HG02678 (cell line): ENCODE data around the gene ITPR1.

Source experiments
- ATAC-seq: cut with Tn5 transposase; IDR thresholded peaks from one replicate; pipeline ENCODE4 v1.9.1; 2021; ENCODE audit warnings: mild to moderate bottlenecking, moderate library complexity; ENCODE audit not compliant: unreplicated experiment

ITPR1 gene

DNA sequence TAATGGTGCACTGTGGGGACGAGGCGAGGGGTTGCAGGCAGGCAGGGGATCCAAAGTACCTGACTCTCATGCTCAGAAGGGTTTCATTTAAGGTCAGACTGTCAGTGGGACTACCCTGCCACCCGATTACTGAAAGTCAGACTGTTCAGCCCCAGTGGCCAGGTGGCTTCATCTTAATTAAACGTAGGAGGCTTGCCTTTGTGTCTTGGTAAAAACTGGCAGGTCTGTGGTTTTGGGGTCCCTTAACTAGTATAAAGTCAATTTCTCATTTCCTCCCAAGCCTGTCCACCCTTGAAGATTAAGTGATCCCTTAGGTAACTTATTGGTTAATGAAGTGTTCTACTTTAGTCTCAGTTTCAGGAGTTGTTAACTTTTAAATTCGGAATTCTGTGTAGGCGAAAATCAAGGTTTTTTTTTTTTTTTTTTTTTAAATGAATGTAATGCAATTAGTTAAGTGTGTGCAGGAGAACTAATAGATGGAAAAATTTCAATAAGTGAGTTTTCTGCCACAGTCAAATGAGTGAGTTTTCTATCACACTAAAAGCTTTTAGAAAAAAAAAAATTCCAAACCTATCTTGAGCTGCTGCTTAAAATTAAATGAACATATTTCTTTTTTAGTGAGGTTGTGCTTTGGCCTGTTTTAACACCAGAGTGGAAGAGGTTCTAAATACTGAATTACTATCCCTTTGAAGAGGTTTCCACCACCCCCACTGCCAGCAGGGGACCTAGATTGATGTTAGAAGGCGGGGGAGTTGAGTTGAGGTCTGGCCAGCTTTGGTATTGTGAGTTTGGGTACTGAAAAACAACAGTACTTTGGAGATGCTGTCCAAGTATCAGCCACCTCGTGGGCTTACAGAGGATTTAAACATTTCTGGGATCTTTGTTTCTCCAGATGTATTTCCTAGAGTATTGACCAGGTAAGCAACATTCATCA lies 15.2 kb downstream of the ITPR1 start:
- ATAC-seq, result peak; percentile 74

DNA sequence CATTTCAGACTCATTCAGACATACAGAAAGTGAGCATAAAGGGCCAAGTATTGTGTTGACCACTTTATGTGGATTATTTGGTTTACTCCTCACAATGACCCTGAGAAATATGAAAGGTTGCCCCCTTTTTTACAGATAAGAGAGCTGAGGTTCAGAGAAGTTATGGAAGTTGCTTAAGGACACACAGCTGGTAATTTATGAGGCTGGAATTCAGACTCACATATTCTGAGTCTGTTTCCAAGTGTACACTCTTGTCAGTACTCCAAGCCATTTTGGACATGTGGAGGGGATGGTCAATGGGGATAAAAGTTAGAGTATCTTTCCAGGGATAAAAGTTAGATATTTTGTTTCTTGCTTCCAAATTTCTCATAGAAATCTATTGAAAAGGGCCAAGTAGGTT lies 15.9 kb downstream of the ITPR1 start:
- no peak for ATAC-seq

DNA sequence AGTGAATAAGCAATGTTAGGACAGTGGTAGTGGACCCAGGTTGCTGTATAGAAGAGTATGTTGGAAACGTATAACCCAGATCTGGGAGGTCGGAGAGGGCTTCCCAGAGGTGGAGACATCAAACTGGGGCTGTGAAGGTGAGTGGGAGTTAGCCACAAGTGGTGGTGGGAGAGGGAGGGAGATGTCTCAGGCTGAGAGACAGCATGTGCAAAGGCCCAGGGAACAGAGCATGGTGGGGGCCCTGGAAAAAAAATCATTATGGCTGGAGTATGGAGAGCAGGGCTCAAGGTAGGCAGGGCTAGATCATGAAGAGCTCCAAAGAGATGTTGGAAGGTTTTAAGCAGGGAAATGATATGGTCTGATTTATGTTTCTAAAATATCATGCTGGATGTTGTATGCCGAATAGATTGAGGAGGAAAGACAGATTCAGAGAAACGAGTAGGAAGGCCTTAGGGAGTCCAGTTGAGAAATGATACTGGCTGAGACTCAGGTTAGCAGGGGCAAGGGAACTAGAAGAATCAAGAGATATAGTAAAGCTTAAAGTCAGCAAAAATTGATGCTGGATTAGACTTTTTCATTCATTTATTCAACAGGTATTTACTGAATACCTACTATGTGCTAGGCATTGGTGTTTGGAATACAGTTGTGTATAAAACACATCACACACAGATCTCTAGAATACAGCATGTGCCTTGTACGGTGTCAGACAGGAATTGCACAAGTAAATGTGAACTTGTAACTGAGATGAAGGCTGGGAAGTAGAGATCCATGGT lies 17.0 kb downstream of the ITPR1 start:
- ATAC-seq, result no peak

DNA sequence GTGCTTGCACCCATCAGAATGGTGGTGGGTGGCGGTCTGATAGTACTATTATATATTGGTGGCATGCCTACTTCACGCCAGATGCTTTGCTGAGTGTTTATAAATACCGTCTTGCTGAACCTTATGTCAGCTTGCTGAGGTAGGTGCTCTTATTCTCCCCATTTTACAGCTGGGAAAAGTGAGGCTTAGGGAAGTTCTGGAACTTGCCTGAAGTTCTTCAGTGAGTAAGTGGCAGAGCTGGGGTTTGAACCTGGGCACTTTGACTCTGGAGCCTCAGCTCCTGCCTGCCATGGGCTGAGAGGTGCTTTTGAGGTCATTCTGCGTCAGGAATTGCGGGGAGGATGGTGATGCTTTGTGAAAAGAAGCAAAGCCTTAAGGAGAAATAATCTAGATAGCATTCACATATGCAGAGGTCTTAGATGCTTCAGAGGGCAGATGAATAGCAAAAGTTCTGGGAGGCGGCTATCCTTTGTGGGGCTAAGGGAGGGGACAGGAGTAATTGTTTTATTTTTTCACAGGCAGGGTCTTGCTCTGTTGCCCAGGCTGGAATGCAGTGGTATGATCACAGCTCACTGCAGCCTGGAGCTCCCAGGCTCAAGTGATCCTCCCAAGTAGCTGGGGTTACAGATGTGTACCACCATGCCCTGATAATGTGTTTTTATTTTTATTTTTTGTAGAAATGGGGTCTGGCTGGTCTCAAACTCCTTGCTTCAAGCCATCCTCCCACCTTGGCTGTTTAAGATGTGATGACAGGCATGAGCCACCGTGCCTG lies 18.5 kb downstream of the ITPR1 start:
- no peak for ATAC-seq

DNA sequence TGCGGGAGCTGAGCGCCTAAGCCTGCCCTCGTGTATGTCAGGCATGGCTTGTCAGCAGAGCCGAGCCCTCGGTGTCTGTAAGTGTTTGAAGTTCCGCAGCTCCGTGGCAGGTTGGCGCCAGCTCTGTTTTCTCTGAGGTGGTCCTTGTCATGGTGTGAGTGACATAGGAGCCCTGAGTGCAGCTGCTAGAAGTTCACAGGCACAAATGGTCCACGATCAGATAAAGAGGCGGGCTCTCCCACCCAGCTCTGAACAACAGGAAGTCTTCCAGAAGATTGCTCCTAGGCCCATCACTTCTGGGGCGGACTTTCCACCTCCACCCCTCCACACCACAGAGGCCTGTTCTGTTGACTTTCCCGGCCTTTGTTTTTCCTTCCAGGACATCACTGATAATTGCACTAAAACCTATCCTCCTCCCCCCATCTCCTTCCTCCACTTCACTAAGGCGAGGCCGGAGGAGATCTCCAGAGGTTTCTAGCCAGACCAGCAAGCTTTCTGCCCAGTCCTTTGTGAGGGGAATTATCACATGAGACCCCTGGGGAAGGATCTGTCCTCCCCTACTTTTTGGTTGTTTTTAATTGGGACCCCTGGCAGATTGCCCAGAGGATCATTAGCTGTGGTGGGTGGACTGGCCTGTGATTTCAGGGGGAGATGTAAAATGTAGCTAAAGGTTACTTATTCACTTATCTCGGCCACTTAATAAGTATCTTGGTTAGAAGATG lies 19.9 kb downstream of the ITPR1 start:
- no peak for ATAC-seq

DNA sequence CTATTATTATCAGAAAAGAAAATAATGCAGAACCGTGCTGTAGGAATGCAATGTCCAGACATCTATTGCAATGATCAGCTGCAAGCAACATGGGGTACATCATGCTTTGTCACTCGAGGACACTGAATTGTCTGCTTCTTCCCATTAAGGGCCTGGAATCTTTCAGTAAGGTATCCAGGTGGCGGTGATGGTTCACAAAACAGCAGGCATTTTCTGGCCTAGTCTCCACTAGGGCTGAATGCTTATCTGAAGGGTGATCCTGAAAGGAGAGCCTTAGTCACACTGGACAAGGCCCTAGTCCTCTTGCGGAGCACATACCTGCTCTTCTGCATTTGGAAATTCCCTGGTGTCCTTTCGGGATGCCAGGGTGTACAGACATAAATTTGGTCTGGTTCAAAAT lies 21.2 kb downstream of the ITPR1 start:
- ATAC-seq, result no peak

DNA sequence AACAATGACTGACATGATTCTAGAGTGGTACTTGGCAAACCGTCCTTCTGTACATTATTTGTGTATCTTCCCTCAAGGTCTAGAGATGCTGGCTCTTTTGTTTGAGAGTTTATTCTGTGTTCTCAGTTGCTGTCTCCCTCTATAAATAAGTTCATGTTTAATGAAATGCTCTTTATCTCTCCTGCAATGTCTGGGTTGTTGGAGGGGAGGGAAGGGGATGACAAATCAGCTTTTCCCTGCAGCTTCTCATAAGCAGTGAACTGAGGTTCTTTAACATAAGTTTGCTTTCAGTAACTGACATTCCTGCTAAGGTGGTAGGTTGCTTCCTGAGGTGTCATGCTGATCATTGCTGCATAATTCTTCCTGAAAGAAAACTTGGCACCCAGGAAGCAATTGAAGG lies 21.8 kb downstream of the ITPR1 start:
- no peak for ATAC-seq

DNA sequence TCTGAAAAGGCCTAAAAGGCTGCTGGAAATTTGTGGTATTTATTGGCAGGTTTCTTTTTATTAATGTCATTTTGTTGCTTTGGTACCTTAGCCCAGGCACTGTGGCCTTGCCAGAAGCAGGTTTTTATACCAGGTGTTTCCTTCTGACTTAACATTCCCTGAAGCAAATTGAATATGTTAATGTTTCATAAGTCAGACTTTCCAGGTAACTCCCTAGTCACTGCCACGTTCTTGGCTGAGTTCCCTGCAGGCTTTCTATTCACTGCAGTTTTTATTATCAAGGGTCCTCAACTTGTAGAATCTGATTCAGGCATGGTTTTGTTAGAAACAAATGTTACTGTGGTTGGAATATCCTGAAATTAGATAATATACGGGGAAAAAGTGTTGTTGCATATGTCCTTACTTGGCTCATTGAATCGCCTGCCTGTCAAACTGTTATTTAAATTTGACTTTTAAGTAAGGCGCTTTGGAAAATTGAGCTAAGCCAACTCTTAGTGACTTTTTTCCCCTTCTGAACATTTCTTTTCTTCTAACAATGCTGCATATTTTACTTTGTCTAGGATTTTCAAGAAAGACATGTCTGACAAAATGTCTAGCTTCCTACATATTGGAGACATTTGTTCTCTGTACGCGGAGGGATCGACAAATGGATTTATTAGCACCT lies 22.9 kb downstream of the ITPR1 start:
- ATAC-seq, result no peak

DNA sequence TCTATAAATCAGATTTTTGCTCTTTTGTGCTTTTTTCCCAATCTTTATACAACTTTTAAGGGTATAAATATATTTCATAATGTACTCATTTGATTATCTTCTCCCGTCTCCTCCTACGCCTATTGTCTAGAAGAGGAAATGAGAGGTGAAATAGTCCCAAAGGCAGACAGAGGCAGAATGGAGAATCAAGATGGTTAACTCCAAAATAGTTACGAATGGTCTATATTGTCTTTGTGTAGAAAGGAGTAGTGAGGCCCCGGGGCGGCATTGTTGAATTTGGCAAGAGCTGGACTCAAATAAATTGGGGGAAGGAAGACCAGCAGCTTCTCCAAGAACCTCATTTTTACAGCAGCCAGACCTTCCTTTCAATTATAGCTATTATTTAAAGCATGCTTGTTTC lies 23.9 kb downstream of the ITPR1 start:
- no peak for ATAC-seq

DNA sequence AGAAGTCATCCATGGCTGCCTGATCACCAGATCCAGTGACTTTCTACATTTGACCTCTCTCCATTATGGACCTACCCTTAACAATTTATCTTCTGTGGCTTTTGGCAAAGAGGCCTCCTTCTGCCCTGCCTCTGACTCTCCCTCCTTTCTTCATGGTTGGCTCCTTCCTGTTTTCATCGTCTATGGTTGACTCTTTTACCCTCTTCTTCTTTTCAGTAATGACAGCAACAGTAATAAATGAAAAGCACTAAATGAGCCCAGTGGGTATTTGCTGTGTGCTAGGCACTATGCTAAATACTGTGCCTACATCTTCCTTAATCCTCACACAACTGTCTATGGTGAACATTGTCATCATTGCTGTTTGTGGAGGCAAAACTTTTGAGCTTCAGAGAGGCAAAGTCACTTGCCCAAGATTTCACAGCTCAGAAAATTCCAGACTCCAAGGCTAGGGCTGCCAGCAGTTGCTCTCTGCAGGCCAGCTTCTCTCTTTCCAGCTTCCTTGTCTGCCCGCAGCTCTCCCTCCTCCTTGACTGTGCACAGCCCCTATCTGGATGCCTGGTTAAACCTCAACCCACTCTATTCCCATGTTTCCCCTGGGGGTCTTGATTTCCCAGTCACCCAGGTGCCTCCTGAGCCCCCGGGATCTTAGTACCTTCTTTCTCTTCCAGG lies 24.6 kb downstream of the ITPR1 start:
- no peak for ATAC-seq

DNA sequence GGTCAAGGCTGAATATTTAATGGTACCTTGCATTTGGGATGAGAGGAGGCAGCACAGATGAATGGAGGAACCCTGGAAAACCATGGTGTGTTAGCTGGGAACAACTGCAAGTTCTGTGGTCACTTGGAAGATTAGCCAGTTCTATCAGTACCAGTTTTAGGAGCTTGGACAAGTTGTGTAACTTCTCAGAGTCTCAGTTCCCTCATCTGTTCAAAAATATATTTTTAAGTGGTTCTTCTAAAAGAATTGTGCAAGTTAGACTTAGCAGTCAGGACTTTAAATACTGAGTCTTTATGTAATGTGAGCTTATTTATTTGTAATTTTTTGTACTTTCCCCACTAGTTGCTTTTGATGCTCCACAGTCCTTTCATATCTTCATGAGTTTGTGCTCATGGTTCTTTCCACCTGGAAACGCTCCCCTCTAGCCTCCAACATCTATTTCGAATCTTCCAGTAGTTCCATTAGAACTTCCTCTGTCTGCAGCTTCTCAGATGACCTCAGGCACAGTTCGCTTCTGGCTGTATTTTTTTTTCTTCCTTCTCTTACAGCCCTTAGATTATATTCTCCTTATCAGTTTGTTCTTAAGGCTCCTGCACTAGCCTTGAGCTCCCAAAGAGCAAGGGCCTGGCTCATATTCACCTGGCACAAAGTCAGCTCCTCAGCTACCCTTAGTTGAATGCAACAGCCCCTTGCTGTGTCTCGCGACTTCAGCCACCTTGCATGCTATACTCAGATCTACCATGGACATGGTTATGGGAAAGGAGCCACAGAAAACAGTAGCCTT lies 27.1 kb downstream of the ITPR1 start:
- no peak for ATAC-seq

DNA sequence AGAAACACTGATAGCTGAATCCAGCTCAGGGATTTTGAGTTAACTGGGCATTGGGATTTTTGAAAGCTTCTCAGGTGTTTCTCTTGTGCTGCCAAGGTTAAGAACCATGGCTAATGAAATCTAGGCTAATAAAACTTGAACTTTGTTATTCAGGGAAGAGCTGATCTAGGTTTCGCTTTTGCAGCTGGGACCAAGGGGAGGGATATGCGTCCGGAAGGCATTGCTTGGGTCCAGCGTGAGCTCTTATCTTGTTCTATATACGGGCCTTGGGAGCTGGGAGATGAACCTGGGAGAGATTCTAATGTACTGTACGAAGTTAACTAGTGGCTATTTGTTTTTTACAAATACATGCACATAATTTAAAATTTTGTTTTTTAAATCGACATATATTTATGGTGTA lies 29.8 kb downstream of the ITPR1 start:
- ATAC-seq, result no peak

DNA sequence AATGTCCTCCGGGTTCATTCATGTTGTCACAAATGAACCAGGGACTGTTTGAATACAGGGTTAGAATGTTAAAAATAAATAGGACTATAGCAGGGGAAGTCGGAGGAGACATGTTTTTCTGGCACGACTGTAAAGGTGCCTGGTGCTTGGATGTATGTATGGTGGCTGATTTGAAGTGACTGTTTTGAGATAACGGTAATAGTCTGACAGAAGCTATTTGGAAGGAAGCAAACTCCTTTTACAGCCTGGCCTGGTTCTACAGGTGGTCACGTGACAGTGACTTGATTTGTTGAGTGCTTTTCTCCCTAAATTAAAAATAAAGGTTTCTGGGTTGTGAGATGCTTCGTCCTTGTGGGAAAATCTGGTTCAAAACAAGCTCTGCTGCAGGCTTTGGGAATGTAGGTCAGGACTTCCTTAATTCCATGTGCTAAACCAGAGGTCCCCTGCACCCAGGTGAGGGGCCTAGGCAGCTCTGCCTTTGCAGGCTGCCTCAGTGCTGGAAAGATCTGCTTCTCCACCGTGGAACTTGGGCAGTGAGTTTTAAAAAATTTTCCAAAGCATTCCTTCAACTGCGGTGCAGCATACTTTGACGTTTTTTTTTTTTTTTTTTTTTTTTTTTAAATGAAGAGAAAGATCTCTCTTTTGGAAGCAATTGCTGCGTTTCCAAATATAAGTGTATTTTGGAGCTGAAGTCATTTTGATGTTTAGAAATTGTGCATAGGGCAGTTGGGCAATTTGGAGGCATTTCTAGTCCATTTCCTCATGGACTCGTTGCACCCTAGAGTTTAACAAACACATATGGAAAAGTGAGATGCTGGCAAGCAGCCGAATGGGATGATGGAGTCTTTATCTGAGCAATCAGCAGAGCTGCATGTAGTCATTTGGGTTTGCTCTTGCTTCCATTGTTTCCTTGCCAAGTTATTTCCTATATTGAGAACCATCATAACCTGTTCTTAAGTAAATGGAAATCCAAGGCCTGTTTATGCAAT lies 30.9 kb downstream of the ITPR1 start:
- ATAC-seq, result no peak

DNA sequence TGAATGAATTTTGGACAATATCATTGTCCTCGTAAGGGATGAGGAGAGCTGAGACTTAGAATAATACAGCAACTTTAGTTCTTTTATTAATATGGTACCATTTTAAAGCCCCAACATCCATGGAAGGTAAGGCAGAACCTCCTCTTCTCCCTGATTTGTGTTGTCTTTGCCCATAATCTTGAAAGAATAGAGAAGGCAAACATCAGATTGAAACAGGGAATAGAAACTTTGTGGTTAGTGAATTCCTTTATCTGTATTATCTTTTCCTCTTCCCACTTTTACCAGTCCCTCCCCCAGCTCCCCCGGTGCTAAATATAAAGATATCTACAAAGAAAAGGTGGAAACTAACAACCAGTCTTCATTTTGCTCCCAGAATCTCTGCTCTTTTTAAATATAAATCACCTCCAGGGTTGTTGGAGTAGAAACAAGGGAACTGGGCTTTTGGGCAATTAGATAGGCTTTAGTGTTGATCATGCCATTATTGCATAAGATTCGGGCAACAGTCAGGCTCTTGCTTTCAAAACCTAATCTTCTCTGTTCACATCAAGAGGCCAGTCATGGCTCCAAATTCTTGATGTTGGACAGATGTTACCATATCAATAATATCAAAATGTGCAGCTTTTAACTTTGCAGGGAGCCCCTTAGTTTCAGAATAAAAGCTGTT lies 32.5 kb downstream of the ITPR1 start:
- ATAC-seq, result no peak

DNA sequence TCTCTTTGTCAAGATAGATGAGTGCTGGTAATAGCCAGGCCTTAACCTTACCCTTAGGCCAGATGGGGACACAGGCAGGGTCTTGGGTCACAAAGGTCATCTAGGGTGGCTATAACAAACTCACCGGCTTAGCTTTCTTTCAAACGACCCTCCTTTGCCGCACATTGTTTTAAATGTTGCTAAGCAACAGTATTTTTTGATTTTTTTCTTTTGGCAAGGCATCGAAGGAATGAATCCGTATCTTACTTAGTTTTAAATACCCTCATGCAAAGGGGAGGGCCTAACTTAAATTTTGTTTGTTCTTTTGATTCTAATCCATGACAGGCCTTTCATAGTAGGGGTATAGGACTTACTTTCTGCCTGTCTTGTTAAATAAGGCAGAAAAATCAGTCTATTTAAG lies 35.2 kb downstream of the ITPR1 start:
- ATAC-seq, result no peak

DNA sequence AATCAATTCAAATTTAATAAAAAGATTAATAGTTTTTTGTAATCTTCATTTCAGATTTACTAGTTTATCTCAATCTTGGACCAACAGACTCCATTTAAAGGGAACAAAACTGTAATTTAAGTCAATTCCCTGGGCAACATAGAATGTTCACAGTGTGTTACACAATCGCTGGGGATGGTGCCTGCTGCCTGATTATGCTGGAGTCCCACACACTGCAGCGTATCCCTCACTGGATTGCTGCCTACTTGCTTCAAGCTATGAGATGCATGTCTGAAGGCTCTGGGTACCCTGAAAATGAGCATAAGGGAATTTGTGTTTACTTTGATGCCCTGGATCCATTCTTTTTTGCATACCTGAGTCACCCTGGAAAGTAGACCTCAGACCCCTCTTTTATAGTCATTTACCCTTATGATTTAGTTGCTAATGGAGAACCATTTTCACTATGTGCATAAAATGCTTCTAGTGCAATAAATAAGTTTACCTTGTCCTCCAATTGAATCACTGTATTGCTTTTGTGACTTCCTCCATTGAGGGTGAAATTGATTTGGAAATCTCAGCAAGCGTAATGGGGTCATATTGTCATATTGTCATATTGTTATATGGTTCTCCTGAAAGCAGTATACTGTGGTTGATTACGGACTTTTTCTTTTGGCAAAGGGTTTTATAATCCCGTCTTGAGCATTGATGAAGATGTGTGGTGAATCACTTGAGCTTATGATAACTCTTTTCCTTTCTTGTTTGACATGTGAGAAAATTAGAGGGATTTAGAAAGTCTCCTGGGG lies 35.9 kb downstream of the ITPR1 start:
- no peak for ATAC-seq
